Vagina (tissue), 2 donors: ENCODE data around the gene UGP2.

Source experiments
- CTCF ChIP-seq, 3 experiments: fragments of 450-650 bp in 2 of 3; fragments of 200-600 bp in 1 of 3; sonication (generic) in 1 of 3; IDR thresholded peaks; one replicate each; pipeline ENCODE4 v1.5.1; 2017 to 2019; ENCODE audit warnings: antibody characterized with exemption in 3 of 3, mild to moderate bottlenecking in 2 of 3, moderate library complexity in 2 of 3
- POLR2A ChIP-seq, 2 donors: fragments of 450-650 bp; IDR thresholded peaks; one replicate each; pipeline ENCODE4 v1.6.1; 2017; ENCODE audit warnings: antibody characterized with exemption in 2 of 2, mild to moderate bottlenecking in 2 of 2, moderate library complexity in 2 of 2
- POLR2AphosphoS5 ChIP-seq, 2 donors: sonication (generic); formaldehyde crosslinking; IDR thresholded peaks; one replicate each; pipeline ENCODE4 v1.9.0; 2017; ENCODE audit warnings: antibody characterized with exemption in 2 of 2, mild to moderate bottlenecking in 2 of 2, low read depth in 1 of 2; ENCODE audit not compliant: insufficient read depth in 1 of 2

GRCh38 chr2:63899639-63900038 is 57.9 kb downstream of the UGP2 start:
- TF ChIP-seq CTCF (IDR thresholded peaks at IDR 0.05): no peak
- no peak for TF ChIP-seq POLR2AphosphoS5 (IDR thresholded peaks at IDR 0.05; ENCODE audit: insufficient read depth in 1 of 2, low read depth in 1 of 2)
- TF ChIP-seq POLR2A (IDR thresholded peaks at IDR 0.05): no peak
